ENCODE measurements around the gene POLR3C.
A peak's percentile ranks its signal among the peaks of the same experiment; 100 is the strongest.

DNA sequence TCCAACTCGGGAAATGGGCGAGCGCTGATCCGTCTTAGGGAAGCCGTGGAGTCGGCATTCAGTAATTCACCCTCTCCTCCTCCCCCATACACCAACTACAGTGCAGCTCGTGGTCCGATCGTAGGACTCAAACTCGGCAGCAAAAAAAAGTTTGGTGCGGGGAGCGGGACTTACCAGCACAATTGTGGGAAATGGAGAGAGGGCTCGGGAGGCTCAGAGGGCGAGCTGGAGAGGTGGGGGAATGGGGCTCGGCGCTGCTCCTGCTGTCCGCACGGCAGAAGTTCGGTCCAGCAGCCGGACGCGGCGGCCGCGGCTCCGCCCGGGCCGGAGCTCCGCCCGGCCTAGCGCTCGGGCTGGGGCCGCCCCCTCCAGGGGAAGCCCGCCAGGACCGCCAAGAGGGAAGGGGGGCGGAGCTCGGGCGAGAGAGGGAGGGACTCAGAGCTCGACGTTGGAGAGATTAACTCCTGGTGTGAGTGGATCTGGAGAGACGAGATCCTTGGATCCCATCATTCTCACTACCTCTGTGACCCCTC, 35.6 kb downstream of the POLR3C start:
- TF ChIP-seq, protein P1, sequence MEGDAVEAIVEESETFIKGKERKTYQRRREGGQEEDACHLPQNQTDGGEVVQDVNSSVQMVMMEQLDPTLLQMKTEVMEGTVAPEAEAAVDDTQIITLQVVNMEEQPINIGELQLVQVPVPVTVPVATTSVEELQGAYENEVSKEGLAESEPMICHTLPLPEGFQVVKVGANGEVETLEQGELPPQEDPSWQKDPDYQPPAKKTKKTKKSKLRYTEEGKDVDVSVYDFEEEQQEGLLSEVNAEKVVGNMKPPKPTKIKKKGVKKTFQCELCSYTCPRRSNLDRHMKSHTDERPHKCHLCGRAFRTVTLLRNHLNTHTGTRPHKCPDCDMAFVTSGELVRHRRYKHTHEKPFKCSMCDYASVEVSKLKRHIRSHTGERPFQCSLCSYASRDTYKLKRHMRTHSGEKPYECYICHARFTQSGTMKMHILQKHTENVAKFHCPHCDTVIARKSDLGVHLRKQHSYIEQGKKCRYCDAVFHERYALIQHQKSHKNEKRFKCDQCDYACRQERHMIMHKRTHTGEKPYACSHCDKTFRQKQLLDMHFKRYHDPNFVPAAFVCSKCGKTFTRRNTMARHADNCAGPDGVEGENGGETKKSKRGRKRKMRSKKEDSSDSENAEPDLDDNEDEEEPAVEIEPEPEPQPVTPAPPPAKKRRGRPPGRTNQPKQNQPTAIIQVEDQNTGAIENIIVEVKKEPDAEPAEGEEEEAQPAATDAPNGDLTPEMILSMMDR (IDR thresholded peaks at IDR 0.05), result peak in 2 of 6 experiments; percentile 13 to 25
- peak in 2 of 4 donors; percentile 80 to 87 for TF ChIP-seq POLR2A (IDR thresholded peaks at IDR 0.05)

Measured in esophagus squamous epithelium (tissue), 4 donors.